Left cardiac atrium (tissue), 4 donors: ENCODE measurements around the gene TFEC. TPM values are rescaled to one million over a fixed set of nuclear protein-coding genes. Genes with fewer than 3 reads are reported as not detected.
"Not testable (repeated sequence)": the region's sequence is repeated elsewhere in the genome, so short reads cannot be mapped to it uniquely, and the experiment has no call there.

Source experiments
- ATAC-seq, 2 donors: fragments of 200-7000 bp; cut with Tn5 transposase; one replicate each; pipeline ENCODE4 v1.9.1; 2020; ENCODE audit warnings: mild to moderate bottlenecking in 2 of 2, moderate library complexity in 2 of 2
- DNase-seq: peaks from one replicate; pipeline ENCODE4 v3.0.0-alpha.2; 2020
- intact Hi-C, 2 donors: fragments of 100-400 bp; cut with DNase I; formaldehyde crosslinking; loops; one replicate each; pipeline versions ENCODE4 v1.14.1 to v1.15.1; 2022 to 2023
- long read RNA-seq: library from polyadenylated mRNA; unstranded; transcript quantifications from one replicate; pipeline ENCODE4 v2.0.0, GENCODE V29; 2021
- total RNA-seq, 2 donors: library from RNA; stranded (reverse); fragmentation: NEBNext Ultra II Directional; extraction: Animal tissue kit (Norgen Biotek cat#: 25700); gene quantifications; one replicate each; pipeline ENCODE4 v1.2.1, GENCODE V29; 2021
- donor health status: DM: no; HTN: yes; CAD: no.
- donor health status: DM: no; HTN: yes; CAD: no; lungs with severe emphysema.
- donor health status: DM: yes; HTN: yes; CAD: no.
- donor health status: Dilated cardiomyopathy.

Gene TFEC, protein sequence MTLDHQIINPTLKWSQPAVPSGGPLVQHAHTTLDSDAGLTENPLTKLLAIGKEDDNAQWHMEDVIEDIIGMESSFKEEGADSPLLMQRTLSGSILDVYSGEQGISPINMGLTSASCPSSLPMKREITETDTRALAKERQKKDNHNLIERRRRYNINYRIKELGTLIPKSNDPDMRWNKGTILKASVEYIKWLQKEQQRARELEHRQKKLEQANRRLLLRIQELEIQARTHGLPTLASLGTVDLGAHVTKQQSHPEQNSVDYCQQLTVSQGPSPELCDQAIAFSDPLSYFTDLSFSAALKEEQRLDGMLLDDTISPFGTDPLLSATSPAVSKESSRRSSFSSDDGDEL
- total RNA-seq, result 1 to 10 TPM; 3.5 to 4.0 TPM
- long read RNA-seq, result 0 reads

DNA sequence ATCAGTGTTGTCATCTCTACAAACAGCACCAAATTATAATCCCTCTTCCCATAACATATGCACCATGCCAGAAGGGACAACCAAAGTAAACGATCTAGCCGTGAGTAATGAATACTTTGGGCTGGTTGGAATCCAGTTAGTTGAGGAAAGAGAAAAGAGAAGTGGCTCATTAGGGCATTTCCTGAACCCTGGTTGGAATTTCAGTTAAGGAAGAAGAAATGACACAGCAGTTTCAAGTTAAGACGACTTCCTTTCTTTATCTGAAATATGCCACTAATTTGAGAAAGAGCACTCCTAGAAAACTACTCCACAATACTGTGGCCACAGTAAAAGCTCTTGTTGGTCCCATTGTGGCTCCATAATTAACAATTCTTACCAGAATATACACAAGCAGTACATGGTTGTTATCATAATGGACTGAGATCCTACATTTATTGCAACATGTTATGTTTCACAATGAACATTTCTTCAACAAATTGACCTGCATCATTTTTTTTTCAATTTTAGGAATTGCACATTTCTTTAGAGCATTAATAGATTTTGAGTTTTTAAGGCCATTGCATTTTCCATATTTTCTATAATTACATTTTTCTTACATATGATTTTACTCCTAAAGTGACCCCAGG, at the start of gene TFEC:
Gene TFEC, minus strand, starts transcription at position 113 of the 626 bp plus-strand sequence. CDS start 46,322 bp downstream, outside the sequence.
- DNase-seq (no peak), ATAC-seq (peak in 1 of 2 donors; percentile 66)
- intact Hi-C loops, result no loop called here

DNA sequence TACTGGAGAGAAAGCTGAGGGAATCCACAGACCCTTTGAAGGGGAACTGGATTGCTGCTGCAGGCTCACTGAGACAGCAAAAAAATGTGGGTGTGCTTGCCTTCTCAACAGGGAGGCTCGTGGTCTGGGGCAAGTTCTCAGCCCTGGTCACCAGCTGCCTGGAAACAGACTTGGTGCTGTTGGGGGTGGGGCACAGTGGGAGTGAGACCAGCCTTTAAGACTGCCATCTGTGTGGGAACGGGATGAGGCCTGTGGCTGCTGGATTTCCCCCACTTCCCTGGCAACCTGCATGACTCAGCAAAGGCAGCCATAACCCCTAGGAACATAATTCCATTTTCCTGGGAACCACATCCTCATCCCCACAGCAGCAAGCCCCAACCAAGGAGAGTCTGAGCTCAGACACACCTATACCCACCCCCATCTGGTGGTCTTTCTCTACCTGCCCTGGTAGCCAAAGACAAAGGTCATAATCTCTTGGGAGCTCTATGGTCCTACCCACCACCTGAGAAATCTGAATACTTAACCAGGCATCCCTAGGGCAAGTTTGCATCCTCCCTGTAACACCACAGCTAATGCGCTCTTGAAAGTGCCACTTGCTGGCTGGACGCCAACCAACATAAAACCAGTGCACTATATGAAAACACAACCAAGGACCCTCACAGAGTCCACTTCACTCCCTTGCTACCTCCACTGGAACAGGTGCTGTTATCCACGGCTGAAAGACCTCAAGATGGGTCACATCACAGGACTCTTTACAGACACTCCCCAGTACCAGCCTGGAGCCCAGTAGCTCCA, 45.0 kb upstream of the TFEC start:
- DNase-seq, result no peak

DNA sequence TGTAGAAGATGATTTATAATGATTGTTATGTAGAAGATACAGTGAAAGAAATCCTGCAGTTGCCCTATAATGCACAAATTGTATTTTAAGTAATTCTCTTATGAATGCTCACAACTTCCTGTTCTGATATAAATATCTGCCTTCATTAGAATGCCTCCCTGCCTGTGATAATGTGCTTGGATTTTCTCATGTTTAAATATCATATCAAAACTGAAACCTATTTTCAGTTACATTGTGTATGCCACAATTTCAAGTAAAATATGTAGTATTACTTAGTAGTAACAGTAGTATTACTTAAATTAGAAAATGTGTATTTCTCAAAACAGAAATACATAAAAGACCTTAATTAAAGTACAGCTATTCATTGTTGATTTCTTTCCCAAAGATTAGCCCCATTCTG, 41.1 kb upstream of the TFEC start:
- DNase-seq (no peak), ATAC-seq (no peak)
- intact Hi-C loops, result no loop called here

More for the DNA sequence above, 45.0 kb upstream of the TFEC start:
- no peak for ATAC-seq
- intact Hi-C loops, result no loop called here

DNA sequence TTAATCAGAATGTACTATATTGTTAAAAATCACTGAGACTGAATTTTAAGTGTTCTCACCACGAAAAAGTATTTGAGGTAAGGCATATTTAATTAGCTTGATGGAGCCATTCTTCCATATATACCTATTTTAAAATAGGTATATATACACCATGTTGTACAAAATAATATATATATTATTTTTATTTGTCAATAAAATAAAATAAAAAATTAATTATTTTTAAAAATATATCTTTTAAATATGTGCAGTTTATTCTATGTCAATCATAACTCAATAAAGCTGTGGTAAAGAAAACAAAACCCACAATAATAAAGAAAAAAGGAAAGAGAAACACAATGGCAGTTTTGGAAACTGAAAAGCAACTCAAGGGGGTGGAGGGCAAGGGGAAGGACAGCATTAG, 33.6 kb upstream of the TFEC start:
- ATAC-seq (no peak), DNase-seq (no peak)
- intact Hi-C loops, result no loop called here

DNA sequence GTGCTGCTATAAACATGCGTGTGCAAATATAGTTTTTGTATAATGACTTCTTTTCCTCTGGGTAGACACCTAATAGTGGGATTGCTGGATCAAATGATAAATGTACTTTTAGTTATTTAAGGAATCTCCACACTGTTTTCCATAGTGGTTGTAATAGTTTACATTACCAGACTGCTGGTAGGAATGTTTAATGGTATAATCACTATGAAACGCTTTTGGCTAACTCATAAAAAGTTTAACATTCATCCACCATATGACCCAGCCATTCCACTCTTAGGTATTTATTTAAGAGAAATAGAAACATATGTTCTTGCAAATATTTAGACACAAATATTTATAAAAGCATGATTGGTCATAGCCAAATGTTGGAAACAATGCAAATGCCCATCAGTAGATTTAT, 32.1 kb upstream of the TFEC start:
- ATAC-seq, result no peak
- intact Hi-C loops, result no loop called here
- DNase-seq, result no peak

DNA sequence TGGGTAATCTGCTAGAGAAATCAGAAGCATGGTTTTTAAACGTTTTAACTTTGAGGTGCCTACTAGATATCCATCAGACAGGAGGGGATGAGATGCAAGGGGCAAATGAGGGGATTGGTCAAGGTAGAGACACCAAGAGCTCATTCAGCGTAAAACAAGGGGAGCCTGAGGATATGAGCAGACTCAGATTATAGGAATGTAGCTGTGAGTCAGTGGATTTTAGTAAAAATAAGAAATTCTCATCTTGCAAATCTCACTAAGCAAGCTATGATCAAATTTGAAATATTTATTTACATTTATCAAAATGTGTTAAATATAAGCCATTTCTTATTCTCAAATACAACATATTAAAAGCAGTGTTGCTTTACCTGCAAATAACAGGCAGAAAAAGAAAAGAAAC, 21.4 kb upstream of the TFEC start:
- intact Hi-C loops, result no loop called here
- no peak for ATAC-seq

DNA sequence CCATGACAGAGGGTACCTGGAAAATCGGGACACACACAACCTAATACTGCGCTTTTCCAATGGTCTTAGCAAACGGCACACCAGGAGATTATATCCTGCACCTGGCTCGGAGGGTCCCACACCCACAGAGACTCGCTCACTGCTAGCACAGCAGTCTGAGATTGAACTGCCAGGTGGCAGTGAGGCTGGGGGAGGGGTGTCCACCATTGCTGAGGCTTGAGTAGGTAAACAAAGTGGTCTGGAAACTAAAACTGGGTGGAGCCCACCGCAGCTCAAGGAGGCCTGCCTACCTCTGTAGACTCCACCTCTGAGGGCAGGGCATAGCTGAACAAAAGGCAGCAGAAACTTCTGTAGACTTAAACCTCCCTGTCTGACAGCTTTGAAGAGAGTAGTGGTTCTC, 16.7 kb upstream of the TFEC start:
- intact Hi-C loops, DNase-seq: not testable (repeated sequence)

More for the DNA sequence above, 21.4 kb upstream of the TFEC start:
- DNase-seq, result no peak

DNA sequence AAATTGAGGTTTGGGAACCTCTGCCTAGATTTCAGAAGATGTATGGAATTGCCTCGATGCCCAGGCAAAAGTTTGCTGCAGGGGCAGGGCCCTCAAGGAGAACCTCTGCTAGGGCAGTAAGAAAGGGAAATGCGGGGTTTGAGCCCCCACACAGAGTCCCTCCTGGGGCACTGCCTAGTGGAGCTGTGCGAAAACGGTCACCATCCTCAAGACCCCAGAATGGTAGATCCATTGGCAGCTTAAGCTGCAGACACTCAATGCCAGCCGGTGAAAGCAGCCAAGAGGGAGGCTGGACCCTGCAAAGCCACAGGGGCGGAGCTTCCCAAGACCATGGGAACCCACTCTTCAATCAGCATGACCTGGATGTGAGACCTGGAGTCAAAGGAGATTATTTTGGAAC, 15.0 kb upstream of the TFEC start:
- ATAC-seq (no peak), DNase-seq (no peak)
- intact Hi-C loops, result no loop called here

More for the DNA sequence above, 16.7 kb upstream of the TFEC start:
- ATAC-seq, result not testable (repeated sequence)

DNA sequence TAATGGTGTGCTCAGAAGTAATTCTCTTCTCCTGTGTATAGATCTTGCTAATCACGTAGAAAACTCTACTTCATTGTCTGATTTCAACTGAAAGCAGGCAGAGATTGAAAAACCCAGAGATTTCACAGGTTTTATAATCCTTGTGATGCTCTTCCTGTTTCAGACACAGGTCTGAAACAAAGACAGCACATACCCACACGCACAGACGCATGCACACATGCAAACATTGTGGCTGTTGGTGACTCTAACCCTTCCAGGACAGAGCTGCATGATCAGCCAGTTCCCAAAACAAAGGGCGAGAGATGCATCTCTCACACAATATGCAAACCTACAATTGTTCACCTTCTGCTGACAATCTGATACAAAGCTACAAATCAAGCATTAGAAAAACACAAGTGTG, 11.1 kb upstream of the TFEC start:
- DNase-seq (no peak), ATAC-seq (no peak)

DNA sequence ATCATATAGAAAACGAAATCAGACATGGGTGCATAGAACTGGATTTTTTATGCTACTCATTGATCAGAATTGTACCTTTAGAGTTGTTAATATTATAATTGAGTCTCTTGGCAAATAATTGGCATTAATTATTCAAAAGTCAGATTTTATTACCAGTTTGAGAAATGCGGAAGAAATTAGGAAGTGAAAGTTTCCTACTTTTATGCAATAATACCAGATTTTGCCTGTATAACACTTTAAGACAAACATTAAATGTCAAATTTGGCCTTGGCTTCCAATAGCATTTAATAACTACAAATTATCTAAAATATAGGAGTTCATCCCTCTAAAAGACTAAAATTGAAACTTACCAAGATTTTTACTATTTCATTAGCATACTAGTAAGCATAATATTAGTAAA, 6.8 kb upstream of the TFEC start:
- no peak for ATAC-seq
- intact Hi-C loops, result no loop called here

More for the DNA sequence above, 11.1 kb upstream of the TFEC start:
- intact Hi-C loops, result no loop called here

DNA sequence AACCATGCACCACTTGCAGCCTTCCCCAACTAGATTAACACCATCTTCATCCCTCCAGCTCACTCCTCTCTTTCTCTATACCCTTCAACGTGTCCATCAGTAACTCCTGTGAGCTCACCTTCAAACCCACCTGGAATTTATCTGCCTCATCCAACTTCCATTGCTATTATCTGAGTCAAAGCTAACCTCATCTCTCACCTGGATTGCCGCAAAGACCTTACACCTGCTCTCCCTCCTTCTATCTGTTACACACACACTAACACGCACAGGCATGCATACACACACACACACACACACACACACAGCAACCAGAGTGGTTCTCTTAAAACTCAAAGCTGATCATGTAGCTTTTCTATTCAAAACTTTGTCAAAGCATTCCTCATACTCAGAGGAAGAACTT, 3.8 kb upstream of the TFEC start:
- DNase-seq (no peak), ATAC-seq (no peak)
- intact Hi-C loops, result no loop called here

More for the DNA sequence above, 6.8 kb upstream of the TFEC start:
- DNase-seq, result no peak

DNA sequence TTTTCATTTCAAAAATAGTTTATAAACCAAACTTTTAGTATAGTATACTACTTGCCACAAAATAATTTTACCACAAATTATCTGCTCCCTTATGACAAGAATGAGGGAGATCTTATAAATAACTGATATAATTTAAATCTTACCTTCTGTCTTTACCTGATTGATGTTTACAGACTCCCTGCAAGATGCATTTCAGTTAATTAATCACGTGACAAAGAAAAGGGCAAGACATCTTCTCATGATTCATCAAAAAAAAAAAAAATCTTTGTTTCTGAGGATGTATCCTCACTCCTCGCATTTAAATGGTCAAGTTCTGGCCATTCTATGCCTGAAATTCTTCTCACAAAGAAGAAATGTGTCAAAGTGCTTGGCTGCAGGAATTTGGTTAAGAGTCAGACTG, 2.3 kb upstream of the TFEC start:
- ATAC-seq (no peak), DNase-seq (no peak)
- intact Hi-C loops, result no loop called here

DNA sequence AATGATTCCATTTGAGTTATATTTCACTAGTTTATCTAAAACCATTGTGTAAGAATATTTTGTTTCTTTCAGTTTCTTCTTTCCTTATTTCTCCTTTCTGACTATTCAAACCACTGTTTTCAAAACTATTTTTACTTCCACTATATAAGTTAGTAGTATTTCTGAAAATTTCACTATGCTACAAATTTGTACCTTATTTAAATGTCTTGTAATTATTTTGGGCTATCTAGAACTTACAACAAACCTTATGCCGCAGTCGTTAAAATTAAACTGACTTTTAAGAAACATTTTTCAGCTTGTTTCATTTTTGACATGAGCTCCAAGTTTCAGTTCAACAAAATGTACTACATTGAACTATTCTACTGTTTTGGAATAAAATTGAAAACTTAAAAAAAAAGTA, 1.8 kb downstream of the TFEC start:
- DNase-seq (no peak), ATAC-seq (no peak)
- intact Hi-C loops, result no loop called here

DNA sequence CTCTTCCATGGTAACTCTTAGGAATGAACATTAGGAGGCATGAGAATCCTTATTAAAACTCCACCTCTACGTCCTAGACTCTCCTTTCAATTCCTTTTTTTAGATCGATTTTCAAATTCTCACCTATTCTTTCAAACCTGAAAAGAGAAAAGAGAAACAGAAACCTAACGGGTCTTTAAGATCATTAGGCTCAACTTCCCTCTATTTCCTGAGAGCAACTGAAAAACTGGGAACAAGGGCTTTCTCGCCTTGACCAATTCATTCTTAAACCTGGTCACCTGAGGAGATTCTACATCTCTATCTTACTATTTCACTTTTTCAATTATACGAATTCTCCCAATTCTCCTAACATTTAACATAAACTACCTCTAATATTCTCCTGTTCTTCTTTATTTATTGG, 2.8 kb downstream of the TFEC start:
- no peak for DNase-seq
- intact Hi-C loops, result no loop called here
- no peak for ATAC-seq

DNA sequence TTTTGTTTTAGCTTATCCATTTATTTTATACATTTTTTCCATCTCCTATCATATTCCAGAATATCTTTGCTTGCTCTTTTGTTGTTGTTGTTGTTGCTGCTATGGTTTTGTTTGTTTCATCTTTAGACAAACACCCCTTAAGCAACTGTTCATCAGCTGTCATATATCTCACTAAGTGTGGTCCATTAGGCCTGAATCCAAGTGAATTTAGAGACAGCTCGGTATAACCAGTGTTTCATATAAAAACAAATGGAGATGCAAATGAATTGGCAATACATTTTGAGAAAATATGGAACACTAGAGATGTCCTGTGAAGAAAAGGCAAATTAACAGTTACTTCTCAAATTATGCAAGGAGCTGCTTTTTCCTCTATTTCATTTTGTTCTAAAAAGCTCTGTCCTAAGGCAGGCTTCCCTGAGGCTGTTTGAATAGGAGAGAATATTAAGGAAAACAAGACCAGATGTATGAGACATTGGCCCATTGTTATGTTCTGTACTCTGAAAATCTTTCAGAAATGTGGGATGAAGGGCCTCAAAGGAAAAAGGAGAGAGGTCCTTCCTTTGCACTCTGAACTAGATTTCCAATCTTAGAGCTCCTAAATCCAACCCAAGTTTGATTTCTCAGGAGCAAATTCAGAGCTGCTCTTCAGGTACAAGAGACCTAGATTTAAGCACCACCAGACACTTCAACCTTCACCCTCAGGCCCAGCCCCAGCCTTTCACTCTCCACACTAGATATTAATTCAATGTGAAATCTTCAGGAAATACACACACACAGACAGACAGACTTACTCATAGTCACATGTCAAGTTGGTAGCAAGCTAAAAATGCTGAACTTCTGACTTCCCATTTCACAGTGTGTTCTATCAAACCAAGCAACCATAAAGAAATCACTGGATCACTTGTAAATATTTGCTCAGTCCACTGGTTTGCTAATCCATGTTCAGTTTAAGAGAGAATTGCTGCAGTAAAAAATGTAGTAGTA, 5.4 kb downstream of the TFEC start:
- intact Hi-C loops, result no loop called here
- DNase-seq (no peak), ATAC-seq (peak in 1 of 2 donors; percentile 52)

DNA sequence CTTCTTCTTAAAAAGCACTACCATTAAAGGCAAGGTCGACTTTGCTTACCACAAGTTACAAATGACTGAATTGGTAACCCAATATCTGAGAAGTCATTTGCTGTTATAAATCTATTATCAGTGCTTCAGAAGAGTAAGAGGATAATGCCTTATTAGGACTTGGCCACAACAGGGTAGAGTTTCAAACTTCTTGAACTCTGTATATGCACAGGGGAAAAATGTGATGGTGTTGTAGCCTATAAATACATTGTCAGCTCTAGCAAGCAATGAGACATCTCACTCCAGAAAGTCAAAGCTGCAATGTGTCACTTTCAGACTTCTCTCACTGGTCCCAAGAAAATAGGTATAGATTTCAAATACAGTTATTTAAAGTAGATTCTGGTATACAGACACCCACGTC, 9.3 kb downstream of the TFEC start:
- DNase-seq, result no peak
- ATAC-seq, result no peak
- intact Hi-C loops, result no loop called here

DNA sequence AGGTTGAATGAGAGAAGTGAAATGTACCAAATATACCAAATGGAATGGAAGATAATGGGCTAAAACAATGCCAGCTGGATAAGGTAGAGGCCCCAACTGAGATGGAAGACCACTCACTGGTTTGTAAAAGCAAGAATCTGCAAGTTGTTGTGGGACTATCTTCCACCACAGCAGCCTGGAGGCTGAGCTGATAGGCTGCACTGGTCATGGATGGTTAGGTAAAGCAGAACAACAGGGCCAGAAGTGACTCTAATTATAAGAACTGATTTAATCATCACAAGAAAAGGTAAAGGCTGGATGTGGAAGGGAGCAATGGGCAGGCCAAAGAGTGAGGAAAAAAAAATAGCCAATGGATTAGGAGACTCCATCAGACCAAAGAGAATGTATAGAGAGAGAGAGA, 11.8 kb downstream of the TFEC start:
- intact Hi-C loops, result no loop called here
- no peak for ATAC-seq
- DNase-seq, result no peak

DNA sequence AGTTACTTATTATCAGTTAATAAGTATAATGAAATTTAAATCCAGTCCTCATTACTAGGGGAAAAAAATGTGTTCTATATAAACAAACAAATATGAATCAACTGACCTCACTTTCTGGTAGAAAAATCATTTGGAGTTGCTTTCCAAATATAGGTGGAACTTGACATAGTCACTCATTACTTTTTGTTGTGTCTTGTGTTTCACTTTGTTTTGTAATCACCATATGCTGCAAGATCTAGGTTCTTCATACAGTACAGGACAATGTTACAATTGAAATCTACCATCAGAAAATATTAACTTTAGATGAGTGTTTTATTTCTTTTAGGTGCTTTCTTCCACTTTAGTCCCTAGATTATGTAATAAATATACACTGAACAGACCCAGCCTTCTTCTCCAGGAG, 16.9 kb downstream of the TFEC start:
- intact Hi-C loops, result no loop called here
- no peak for DNase-seq
- no peak for ATAC-seq

DNA sequence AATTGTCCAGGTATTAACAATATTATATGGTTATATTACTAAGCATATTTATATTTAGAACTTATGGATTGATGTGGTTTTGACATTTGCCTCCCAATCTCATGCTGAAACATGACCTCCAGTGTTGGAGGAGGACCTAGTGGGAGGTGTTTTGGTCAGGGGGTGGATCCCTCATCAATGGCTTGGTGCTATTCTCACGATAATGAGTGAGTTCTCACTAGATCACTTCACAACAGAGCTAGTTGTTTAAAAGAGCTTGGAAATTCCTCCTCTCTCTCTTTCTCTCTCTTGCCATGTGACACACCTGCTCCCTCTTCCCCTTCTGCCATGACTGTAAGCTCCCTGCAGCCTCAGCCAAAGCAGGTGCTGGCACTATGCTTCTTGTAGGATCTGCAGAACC, 19.0 kb downstream of the TFEC start:
- ATAC-seq (no peak), DNase-seq (no peak)
- intact Hi-C loops, result no loop called here
